ENCODE measurements around the gene PKD1.
A peak's percentile ranks its signal among the peaks of the same experiment; 100 is the strongest.
"Not testable (repeated sequence)": the region's sequence is repeated elsewhere in the genome, so short reads cannot be mapped to it uniquely, and the experiment has no call there.

PKD1 gene

DNA sequence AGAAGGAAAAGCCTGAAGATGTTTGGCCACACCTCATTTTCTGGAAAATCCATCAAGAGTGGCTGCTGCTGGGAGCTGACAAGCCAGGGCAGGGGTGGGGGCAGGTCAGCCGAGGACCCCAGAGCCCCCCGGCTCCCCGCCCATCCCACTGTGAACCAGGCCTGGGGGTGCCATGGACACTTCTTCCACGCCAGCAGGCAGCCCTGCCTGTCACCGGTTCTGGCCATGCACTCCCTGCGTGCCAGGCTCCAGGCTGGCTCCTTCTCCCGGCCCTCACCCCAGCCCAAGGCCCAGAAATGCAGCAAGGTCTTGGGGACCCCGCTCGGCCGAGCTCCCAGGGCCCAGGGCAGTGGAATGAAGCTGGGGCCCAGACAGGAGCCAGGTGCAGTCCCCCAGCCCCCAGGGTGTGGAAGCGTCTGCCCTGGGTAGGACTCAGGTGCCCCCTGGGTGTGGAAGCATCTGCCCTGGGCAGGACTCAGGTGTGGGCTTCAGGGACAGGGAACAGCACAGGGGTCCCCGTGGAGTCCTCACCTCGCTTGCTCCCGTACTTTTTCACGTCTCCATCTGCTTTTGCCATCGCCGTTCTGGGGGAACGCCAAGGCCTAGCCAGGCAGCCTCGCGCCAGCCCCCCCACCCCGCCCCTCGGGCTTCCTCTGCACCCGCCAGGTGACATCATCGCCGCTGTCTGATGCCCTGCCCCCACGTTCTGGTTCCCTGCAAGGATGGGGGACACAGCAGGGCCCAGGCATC lies 12.6 kb downstream of the PKD1 start:
- not testable (repeated sequence) for DNase-seq

DNA sequence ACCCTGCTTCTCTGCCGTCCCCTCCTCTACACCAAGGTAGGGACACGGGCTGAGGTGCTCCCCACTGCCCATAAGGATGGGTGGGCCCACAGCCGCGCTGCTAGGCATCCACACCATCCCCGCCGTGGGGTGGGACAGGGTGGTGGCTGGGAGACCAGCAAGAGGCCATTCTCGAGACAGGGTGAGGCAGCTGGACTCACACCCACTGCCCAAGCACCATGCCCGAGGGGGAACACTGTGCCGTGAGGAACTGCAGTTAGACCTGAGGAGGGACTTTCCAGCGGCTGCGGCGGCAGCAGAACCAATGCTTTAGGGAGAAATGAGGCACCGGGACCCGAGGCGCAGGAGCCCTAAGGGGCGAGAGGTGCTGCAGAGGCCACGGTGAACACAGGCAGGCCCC lies 13.3 kb downstream of the PKD1 start:
- no peak for DNase-seq

DNA sequence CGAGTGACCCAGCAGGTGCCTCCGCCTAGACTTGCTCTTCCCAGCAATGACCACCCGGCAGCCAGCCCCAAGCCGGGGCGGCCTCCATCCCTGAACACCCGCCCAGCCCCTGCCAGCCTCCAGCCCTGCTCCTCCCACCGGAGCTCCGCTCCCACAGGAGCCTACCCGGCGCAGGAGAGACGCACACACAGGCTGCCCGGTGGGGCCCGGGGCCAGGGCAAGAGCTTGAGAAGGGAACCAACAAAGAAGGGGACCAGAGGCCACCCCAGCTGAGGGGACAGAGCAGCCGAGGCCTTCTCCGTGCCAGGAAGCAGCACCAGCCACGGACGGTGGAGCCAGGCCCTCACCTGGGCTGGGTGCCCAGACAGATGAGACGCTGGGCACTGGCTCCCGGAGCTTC lies 13.8 kb downstream of the PKD1 start:
- no peak for DNase-seq

DNA sequence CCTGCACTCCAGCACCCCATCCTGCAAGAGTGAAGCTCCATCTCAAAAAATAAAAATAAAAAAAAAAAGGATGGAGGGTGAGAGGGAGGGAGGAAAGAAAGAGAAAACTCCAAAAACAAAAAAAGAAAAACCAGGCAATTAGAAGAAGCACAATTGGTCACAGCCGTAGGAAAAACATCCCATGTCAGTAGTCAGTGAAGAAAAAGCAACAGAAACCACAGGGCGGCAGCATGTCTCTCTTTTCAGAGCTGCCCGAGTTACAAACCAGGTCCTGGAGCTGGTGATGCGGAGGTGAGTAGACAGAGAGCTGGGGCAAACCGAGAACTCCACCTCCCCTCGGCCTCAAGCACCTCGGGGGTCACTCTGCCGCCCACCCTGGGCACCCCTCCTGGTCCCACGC lies 14.4 kb downstream of the PKD1 start:
- DNase-seq, result peak; percentile 52

DNA sequence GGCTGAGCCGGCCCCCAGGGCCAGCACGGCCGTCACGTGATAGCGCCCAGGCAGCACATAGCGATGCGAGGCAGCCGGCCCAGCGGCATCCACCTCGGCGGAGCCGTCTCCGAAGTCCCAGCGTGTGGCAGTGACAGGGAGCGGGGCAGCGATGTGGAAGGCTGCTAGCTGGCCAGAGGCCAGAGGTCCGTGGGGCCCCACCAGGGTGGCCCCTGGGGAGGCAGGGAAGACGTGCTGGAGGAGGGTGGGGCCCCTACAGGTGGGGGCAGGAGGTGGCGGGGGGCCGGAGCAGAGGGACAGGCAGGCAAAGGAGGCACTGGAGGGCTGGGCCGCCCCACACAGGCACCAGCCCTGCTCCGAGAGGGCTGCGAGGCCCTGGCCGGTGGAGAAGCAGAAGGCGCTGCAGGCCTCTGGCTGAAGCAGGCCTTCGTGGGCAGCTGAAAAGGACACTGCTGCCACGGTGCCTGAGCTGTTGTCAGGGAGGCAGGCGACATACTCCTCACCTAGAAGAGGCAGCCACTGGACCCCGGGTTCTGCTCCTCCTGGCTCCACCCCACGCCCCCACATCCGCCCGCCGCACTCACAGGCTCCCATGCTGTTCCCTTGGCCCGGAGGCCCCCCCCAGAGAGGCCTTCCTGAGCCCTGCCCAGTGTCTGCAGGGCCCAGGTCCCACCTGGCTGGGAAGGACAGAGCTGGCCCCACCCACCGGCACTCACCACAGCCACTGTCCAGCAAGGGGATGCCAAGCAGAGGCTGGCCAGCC lies 17.6 kb downstream of the PKD1 start:
- not testable (repeated sequence) for DNase-seq

DNA sequence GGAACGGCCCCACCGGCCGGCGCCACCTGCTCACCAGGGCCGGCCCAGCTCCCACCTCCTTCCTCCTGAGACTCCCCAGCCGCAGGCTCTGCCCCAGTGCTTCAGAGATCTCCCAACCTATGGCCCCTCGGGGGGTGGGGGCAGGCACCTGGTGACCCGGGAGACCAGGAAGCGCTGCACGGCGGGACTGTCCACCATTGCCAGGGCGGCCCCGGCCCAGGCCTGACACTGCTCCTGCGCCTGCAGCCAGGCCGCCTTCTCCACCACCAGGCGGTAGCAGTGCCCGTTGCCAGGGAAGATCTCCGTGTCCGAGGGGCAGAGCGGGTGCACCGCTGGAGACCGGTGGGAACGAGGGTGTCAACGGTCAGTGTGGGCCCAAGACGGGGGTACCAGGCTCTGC lies 18.4 kb downstream of the PKD1 start:
- DNase-seq, result not testable (repeated sequence)

DNA sequence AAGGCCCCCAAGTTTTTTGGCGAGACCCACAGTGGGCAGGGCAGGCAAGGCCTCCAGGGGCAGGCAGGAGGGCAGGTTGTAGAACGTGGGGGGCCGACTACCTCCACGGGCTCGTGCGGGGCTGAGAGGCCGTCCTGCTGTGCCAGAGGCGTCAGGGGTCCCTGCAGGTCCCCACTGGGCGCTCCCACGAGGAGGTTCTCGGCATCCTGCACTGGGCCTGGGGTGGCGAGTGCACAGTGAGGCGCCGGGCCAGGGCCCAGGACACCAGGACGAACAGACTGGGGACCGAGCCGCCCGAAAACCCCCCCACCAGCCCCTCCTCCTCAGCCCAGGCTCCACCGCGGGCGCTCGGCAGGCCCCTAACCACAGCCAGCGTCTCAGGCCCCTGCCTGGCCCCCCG lies 19.3 kb downstream of the PKD1 start:
- not testable (repeated sequence) for DNase-seq

DNA sequence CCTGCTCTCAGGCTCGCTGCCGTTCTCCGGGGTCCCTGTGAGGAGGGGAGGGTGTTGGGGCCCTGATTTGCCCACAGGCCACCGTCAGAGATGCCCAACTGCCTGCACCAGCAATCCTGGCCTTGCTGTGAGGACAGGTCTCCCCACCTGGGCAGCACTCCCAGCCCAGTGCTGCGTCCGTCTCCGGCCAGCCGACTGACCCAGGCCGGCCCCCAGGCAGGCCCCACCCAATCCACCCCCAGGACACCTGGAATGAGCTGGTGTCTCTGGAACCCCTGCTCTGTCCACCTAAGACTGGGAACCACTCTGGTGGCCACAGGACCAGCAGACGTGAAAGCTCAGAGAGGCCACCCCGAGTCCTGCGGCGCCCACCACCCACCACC lies 20.1 kb downstream of the PKD1 start:
- no peak for DNase-seq

DNA sequence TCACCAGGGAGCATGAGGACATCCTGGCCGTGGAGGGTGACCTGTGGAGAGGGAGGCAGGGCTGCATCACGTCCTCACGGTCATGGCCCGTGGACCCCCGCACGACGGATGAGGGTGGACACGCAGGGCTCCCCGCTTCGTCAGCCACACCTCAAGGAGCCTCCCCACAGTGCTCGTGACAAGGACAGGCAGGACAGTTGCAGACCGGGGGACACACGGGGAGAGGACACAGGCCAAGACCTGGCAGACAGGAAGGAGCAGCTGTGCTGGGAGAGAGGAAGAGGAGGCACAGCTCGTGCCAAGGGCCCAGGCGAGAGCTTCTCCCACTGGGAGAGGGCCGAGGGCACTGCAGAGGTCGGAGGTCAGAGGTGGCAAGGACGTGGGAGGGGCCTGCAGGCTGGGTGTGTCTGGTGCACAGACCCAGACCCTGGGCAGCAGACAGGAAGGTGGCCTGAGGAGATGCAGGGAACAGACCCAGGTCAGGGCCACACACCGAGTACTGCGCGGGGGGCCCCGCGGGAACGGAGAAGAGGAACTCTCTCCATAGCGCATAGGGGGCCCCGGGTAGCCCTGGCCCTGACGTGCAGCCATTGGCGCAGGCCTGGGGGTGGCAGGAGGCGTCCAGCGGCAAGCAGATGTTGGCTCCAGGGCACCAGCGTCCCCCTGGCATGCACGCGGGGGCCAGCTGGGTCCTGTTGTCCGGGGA lies 20.7 kb downstream of the PKD1 start:
- not testable (repeated sequence) for DNase-seq

DNA sequence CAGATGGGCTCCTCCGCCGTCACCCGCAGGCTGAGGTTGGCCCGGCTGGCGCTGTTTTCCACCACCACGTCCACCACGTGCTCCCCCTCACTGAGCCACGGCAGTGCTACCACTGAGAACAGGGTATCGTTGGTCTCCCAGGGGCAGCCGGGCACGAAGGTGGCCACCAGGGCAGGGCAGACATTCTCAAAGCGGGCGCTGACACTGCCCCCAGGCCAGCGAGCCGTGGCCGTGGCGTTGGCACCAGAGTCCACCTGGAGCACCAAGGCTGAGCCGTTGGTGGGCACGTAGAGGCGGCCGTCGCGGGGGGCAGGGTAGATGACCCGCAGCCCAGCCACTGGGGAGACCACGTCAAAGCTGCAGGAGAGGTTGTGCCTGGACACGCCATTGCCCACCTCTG lies 21.5 kb downstream of the PKD1 start:
- DNase-seq, result not testable (repeated sequence)

DNA sequence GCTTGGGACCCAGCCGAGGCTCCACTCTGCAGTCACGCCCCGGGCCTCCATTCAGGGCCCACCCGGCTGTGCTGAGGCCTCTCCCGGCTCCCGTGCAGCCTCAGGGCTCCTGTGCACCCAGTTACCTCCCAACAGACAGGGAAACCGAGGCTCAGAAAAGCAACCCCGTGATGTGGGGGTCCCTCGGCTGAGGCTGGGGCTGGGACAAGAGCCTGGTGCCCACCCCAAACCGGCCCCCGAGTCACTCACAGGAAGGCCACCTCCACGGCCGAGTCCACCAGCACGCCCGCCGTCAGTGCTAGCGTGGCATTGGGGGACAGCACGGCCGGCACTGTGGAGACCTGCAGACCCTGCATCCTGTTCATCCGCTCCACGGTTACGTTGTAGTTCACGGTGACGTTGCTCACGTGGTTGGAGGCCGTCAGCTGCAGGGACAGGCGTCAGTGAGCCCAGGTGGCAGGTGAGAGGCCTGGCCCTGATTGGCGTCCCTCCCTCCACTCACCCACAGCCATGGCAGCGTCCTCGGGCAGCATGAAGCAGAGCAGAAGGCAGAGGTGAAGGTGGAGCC lies 23.1 kb downstream of the PKD1 start:
- not testable (repeated sequence) for DNase-seq

DNA sequence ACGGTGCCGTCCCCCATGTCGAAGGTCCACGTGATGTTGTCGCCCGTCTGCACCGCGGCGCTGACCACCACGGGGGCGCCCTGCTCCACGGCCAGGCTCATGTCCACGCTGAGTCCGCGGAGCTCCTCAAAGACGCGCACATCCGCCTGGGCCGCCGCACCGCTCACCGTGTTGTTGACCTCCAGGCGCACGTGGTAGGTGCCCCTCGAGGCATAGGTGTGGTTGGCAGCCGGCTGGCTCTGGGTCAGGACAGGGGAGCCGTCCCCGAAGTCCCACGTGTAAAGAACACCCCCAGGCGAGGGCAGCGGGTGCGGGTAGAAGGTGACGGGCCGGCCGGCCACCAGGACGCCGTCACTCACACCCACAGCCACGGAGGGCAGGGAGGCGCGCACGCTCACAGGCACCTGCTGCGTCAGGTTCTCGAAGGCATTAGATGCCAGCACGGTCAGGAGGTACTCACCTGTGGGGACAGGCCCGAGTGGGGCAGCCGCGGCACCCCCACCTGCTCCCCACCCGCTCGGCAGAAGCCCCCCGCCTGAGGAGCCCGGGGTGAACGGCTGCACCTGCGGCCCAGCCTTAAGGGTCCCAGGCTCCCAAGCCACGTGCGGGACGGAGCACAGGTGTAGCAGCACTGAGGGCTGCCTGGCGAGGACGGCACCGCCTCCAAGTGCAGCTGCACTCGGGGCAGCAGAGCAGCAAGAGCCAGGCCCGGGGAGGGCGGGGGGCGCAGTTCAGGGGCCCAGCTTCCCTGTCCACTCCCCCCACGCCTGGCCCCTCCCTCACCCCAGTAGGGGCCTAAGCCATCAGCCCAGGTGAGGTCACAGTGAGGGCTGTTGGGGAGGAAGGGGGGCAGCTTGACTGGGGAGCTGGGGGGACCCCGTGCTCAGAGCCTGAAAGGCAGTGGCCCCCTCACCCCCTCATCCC lies 24.0 kb downstream of the PKD1 start:
- not testable (repeated sequence) for DNase-seq

DNA sequence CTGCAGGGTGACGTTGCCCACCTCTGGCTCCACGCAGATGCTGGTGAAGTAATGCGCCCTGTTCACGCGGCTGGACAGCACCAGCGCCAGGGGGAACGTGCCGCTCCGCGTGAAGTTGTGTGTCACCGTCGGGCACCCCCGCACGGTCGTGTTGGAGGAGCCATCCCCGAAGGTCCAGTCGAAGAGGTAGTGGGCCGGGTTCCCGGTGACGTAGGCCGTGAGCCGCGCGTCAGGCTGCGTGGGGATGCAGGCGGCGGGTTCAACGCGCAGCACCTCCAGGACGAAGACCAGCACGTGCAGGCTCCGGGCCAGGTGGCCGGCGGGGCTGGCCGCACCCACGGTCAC lies 24.7 kb downstream of the PKD1 start:
- not testable (repeated sequence) for DNase-seq

DNA sequence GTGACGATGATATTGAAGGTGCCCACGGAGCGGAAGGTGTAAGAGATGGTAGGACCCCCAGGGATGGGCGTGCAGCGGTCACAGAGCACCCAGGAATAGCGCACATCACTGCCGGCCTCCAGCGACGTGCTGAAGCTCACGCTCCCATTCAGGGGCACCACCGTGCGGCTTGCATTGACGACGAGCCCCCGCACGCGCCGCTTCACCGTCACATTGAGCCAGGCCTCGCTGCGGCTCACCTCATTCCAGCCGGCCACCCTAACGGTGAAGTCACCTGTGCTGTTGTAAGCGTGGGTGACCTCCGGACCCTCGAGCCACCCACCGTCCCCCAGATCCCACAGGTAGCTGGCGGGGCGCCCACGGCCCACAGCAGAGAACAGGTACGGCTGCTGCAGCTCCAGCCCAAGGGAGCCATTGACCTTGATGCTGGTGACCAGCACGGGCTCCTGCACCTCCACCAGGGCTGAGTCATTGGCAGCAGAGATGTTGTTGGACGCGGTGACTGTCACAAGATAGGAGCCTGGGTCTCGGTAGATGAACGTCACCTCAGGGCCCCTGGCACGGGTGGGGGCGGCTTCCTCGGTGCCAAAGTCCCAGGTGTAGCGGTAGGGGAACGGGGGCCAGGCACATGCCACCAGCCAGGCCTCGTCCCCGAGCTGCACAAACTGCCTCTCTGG lies 25.2 kb downstream of the PKD1 start:
- DNase-seq, result not testable (repeated sequence)

DNA sequence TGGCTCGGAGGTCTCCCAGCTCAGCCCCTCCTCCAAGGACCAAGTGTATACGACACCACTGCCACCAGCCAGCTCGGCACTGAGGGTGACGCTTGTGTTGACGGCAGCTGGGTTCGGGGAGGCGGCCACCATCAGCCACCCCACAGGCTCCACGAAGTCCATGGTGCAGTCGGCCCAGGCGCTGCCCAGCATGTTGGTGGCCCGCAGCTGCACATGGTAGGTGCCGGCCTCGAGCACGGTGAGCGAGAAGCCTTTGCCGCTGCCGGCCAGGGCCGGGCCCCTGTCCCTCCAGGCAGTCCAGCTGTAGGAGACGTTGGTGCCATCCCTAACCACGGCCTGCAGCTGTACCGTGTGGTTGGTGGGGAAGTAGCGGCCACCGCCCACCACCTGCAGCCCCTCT lies 25.8 kb downstream of the PKD1 start:
- not testable (repeated sequence) for DNase-seq

DNA sequence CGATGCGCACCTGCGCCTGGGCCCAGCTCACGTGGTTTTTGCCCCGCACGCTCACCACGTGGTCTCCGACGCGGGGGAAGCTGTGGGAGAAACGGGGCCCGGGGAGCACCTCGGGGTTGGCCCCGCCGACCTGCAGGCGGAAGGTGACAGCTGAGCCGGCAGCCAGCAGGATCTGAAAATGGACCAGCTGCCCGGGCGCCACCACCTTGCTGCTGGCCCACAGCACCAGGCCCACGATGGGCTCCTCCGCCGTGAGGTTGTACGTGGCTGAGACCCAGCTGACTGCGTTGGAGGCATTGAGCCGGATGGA lies 26.5 kb downstream of the PKD1 start:
- not testable (repeated sequence) for DNase-seq

DNA sequence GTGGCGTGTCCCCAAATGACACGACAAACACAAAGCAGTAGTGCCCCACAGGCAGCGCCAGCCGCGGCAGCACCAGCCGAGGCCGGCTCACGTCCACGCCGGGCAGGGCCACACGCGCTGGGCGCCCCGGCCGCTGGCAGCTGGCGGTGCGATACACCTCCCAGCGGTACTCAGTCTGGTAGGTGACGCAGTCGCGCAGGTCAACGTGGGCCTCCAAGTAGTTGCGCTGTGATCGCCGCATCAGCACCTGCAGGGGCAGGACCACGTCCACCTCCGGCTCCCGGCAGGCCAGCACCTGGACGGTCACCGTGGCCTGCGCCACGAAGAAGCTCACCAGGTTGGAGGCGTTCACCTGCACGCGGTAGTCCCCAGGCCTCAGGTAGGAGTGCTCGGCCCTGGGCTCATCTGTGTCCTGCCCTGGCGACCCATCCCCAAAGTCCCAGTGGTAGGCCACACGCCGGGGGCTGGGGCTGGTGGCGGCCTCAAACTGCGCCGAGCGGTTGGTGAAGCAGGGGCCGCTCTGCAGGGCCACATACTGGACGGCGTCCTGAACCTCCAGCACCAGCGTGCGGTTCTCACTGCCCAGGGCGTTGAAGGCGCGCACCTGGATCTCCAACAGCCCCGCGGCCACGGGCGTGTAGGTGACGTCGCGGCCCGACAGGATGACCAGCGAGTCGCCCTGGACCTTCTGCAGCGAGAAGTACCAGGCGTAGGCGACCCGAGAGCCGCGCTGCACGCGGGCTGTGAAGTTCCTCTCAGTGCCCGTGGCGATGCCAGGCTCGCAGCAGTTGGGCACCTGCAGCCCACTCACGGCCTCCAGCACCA lies 27.0 kb downstream of the PKD1 start:
- DNase-seq, result not testable (repeated sequence)

DNA sequence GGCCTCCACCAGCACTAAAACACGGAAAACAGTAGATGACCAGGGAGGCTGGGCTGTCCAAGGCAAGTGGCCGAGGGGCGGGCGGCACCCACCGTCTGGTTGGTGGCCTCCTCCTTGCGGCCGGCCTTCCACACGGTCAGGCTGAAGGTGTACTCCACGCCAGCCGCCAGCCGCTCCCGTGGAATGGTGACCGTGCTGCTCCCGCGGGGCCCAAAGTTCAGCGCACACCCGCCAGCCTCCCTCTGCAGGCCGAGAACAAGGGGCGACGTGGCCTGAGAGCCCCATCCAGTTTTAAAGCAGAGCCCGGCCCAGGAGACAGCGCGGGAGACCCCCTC lies 27.9 kb downstream of the PKD1 start:
- DNase-seq, result not testable (repeated sequence)

DNA sequence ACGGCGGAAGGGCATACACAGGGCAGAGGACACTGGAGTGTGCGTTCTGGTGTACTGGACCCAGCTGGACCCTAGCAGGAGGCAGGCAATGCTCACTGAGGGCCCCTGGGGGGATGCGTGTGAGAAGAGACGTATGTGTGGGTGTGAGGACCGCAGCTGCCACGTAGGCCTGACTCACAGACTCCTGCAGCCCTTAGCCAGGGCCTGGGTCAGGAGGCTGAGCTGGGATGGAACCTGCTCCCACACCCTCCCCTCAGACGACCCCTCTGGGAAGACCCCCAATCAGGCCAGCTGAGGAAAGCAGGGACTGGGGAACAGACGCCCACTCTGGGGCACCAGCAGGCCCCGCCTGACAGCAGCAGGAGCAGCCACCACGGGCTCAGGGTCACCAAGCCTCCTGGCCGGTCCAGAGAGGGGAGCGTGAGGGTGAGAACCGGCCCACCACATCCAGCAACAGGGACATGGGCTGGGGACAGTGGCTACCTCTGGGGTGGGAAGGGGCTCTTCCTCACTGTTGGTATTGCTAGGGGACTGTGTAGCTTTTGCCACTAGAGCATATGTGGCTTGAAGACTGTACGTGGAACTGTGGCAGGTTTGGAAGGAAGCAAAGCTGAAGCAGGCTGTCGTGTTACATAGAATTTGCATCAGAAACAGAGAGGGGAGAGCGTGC lies 28.4 kb downstream of the PKD1 start:
- not testable (repeated sequence) for DNase-seq

DNA sequence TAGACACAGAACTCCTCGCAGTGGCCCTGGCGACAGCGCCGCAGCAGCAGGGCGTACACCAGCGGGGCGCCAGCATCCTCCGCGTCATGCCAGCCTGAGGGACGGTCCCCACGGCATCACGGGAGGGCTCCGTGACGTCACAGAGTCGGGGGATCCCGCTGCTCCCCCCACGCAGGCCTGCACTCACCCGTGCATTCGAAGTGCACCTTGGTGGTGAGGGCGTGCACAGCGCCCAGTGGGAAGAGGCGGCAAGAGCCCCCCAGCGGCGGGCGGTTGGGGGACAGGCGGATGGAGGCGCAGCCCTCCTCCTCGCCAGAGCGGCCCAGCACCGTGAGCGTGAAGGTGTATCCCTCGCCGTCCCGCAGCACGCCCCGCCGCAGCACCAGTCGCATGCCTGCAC lies 29.5 kb downstream of the PKD1 start:
- not testable (repeated sequence) for DNase-seq

DNA sequence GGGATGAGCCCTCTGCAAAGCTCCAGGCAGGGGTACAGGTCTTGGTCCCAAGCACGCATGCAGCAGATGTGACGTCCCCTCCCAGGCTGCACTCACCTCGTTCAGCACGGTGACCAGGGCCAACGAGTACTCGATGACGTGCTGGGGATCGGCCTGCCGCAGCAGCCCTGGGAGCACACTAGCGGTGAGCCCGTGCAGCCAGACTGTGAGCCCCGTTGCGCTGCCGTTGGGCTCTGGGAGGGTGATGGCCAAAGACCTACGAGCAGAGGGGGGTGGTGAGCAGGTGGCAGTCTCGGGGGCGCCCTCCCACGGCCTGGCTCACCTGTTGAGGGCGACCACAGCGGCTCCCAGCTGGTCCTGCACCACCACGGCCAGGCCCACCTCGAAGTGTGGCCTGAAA lies 29.9 kb downstream of the PKD1 start:
- DNase-seq, result not testable (repeated sequence)

All from hematopoietic multipotent progenitor cell treated with erythropoietin and hydrocortisone succinate and interleukin-3 and kit ligand, for 8 days (in vitro differentiated cells).